Measurements from ENCODE around the gene TMEM185B. TPM values are rescaled to one million over a fixed set of nuclear protein-coding genes. Genes with fewer than 3 reads are reported as not detected.
A peak's percentile ranks its signal among the peaks of the same experiment; 100 is the strongest.

Gene TMEM185B
- total RNA-seq, 2 donors from 2014 or later: 11.9 to 22.5 TPM

DNA sequence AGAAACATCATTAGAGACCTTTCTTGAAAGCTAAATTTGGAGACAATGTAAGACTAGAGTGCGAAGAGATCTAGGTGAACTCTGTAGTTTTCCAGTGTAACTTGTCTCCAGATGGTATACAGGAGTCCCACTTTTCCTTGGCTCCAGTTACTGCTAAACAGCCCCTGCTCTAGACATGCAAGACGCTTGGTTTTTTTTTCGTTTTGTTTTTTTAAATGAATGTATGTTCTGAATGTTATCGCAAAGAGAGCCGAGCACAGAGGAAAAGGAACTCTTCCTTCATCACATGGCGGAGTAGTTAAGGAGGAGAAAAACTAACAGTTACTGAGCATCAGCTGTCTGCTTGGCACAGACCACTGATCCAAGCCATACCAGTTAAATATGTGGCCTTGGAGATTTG lies 31.9 kb upstream of the TMEM185B start:
- H3K36me3 Mint-ChIP-seq: peaks cover 20 to 58% of the 10 kb centered on the region in 2 donors

GRCh38 chr2:120254178-120254577 lies 31.0 kb upstream of the TMEM185B start:
- ATAC-seq (no peak), DNase-seq (ENCODE audit: low spot score in 2 of 2) (no peak)
- H3K9me3 Mint-ChIP-seq: peaks cover 5 to 23% of the 10 kb centered on the region in 2 donors
- H3K27ac Mint-ChIP-seq: no peak overlapping the region
- peaks cover 20 to 57% of the 10 kb centered on the region in 2 donors for H3K36me3 Mint-ChIP-seq

More for the DNA sequence above, 31.9 kb upstream of the TMEM185B start:
- no peak for ATAC-seq
- Mint-ChIP-seq H3K27ac (peak overlapping the region in 1 of 2 donors; percentile 15), H3K9me3 (peaks cover 5 to 23% of the 10 kb centered on the region in 2 donors)
- DNase-seq (ENCODE audit: low spot score in 2 of 2): no peak

- peak; percentile 36 to 60 for ATAC-seq
- peak; percentile 39 to 64 for DNase-seq (ENCODE audit: low spot score in 2 of 2)
- peak overlapping the region; percentile 81 to 91 for H3K27ac Mint-ChIP-seq
- peaks cover 14 to 51% of the 10 kb centered on the region in 2 donors for H3K36me3 Mint-ChIP-seq
- H3K9me3 Mint-ChIP-seq: peaks cover under 1 to 19% of the 10 kb centered on the region in 2 donors
Measured at GRCh38 chr2:120253021-120253882, 30.1 kb upstream of the TMEM185B start.

GRCh38 chr2:120252225-120253020 lies 29.2 kb upstream of the TMEM185B start, which contains the start of gene RALB:
TSS of gene RALB (plus strand) at chr2:120252852. CDS start at chr2:120278665, 25,813 bp downstream.
- peaks cover 0 to 15% of the 10 kb centered on the region in 2 donors for H3K9me3 Mint-ChIP-seq
- H3K36me3 Mint-ChIP-seq: peaks cover 12 to 43% of the 10 kb centered on the region in 2 donors
- ATAC-seq (peak; percentile 89 to 95), DNase-seq (ENCODE audit: low spot score in 2 of 2) (peak; percentile 98)
- H3K27ac Mint-ChIP-seq: peak within 1 kb of the TSS; percentile 81 to 92

GRCh38 chr2:120251880-120252224 lies 28.7 kb upstream of the TMEM185B start:
- Mint-ChIP-seq H3K27ac (peak overlapping the region; percentile 81 to 92), H3K36me3 (peaks cover 12 to 37% of the 10 kb centered on the region in 2 donors), H3K9me3 (peaks cover 0 to 15% of the 10 kb centered on the region in 2 donors)
- ATAC-seq (no peak), DNase-seq (ENCODE audit: low spot score in 2 of 2) (no peak)

- H3K27ac Mint-ChIP-seq: no peak overlapping the region
- H3K9me3 Mint-ChIP-seq: peaks cover 0 to 9% of the 10 kb centered on the region in 2 donors
- no peak for ATAC-seq
- peaks cover 12 to 29% of the 10 kb centered on the region in 2 donors for H3K36me3 Mint-ChIP-seq
- DNase-seq (ENCODE audit: low spot score in 2 of 2): no peak
Measured at GRCh38 chr2:120251078-120251477, 27.9 kb upstream of the TMEM185B start.

- peaks cover 12 to 25% of the 10 kb centered on the region in 2 donors for H3K36me3 Mint-ChIP-seq
- H3K9me3 Mint-ChIP-seq: peaks cover 0 to 7% of the 10 kb centered on the region in 2 donors
- no peak for ATAC-seq
- H3K27ac Mint-ChIP-seq: no peak overlapping the region
- no peak for DNase-seq (ENCODE audit: low spot score in 2 of 2)
Measured at GRCh38 chr2:120250640-120251039, 27.4 kb upstream of the TMEM185B start.

- H3K27ac Mint-ChIP-seq: no peak overlapping the region
- ATAC-seq (no peak), DNase-seq (ENCODE audit: low spot score in 2 of 2) (peak in 1 of 2 donors; percentile 35)
- H3K9me3 Mint-ChIP-seq: peaks cover 3 to 14% of the 10 kb centered on the region in 2 donors
- H3K36me3 Mint-ChIP-seq: peaks cover 5 to 11% of the 10 kb centered on the region in 2 donors
Measured at GRCh38 chr2:120247851-120248250, 24.7 kb upstream of the TMEM185B start.

DNA sequence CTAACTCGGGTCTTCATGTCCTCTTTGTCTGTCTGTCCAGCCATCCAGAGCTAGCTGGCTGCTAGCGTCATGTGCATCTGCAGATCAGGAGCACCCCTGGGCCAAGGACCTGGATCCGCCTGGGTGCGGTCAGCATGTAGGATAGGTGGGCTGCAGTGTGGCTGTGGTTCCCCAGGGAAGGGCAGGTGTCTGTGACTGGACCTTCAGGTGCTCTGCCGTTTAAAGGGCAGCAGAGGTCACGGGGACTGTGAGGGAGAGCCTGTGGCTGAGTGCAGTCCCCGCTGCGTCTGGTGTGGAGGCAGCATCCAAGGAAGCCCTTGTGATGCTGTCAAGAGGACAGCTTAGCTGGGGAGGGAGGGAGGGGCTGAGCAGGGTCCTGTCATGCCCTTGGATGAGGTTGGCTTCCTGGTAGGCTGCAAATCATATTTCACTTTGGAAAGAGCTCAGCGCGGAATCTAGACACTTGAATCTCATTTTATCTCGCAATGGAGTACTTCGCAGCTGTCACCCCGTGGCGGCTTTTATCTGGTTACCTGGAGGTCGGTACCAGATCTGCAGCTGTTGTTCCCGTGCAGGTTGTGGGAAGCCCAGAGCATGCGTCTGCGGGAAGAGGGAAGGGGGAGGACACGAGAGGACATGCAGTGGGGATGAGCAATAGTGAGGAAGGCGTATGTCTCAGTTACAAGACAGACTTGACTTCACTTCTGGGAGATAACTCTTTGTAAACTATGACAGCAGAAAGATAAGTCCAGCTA lies 23.5 kb upstream of the TMEM185B start:
- Mint-ChIP-seq H3K27ac (peak overlapping the region in 1 of 2 donors; percentile 66), H3K9me3 (peaks cover 3 to 15% of the 10 kb centered on the region in 2 donors), H3K36me3 (peaks cover 0 to 12% of the 10 kb centered on the region in 2 donors)
- DNase-seq (ENCODE audit: low spot score in 2 of 2) (peak in 1 of 2 donors; percentile 34), ATAC-seq (no peak)

DNA sequence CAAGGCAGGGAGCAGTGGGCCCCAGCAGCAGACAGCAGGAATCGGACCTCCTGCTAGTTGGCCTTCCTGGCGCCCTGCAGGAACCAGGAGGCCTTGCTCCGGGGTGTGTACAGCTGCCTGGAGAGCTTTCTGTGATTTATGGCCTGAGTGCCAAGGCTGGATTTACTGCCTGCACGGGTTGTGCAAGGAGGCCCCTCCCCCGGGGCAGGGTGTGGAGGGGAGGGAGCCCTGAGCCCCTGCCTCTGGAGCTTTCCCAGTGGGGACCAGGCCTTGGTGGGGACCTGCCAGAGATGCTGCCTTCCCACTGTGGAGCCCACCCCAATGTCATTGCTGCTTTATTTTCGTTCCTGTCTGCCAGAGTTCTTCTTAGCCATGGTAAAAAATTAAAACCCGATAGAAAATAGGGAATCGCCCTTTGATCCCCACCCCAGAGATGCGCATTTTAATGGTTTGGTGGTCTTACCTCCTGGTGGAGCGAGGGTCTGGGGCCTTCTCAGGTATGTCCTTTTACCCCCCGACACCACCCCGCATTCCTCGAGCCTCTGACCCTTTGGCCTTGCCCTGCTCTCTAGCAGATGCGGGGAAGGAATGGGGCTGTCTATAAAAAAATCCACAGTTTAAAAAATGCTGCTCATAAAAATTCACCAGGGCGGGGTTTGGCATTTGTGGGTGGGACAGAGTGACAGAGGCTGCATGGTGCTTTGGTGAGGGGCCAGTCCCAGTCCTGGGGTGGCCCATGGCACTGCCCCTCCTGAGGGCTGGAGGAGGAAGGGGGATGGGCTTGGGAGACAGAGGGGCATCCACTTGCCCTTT lies 22.5 kb upstream of the TMEM185B start:
- H3K27ac Mint-ChIP-seq: no peak overlapping the region
- H3K36me3 Mint-ChIP-seq: peaks cover 0 to 12% of the 10 kb centered on the region in 2 donors
- H3K9me3 Mint-ChIP-seq: peaks cover 3 to 15% of the 10 kb centered on the region in 2 donors
- ATAC-seq: no peak
- no peak for DNase-seq (ENCODE audit: low spot score in 2 of 2)

DNA sequence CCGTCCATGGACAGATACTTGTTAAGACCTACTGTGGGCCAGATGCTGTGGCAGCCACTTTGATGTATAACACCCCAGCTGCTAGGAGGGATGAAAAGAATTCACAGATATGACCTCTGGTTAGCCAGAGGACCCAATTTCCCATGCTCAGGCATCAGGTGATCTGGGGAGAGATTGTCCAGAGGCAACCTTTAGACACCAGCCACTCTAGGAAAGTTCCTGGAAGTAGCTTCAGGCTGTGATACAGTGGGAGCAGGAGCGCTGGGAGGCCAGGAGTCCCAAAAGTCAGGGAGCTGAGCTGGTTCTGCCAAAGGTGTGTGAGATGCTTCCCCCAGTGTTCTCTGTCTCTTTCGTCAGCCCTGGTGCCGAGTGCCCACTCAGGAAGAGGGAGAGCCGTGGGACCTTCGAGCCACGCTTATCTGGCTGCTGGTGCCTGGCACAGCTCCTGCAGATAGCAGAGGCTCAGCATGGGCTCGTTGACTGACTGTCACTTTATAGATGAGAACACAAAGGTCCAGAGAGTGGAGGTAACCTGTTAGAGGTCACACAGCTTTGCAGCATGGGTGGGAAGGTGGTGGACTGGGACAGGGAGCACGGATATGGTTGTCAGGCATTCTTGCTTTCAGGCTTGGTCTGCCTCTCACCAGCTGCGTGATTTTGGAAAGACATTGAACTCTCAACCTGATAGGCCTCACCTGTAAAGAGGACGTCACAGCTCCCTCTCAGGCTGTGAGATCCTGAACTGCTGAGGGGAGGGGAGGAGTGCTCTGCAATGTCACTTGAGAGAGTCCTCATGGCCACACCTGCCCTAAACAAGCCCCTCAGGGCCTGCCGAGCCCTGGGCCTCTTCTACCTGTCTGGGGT lies 21.7 kb upstream of the TMEM185B start:
- DNase-seq (ENCODE audit: low spot score in 2 of 2) (no peak), ATAC-seq (no peak)
- Mint-ChIP-seq H3K36me3 (peaks cover 0 to 12% of the 10 kb centered on the region in 2 donors), H3K9me3 (peaks cover 3 to 15% of the 10 kb centered on the region in 2 donors), H3K27ac (peak overlapping the region in 1 of 2 donors; percentile 72)

DNA sequence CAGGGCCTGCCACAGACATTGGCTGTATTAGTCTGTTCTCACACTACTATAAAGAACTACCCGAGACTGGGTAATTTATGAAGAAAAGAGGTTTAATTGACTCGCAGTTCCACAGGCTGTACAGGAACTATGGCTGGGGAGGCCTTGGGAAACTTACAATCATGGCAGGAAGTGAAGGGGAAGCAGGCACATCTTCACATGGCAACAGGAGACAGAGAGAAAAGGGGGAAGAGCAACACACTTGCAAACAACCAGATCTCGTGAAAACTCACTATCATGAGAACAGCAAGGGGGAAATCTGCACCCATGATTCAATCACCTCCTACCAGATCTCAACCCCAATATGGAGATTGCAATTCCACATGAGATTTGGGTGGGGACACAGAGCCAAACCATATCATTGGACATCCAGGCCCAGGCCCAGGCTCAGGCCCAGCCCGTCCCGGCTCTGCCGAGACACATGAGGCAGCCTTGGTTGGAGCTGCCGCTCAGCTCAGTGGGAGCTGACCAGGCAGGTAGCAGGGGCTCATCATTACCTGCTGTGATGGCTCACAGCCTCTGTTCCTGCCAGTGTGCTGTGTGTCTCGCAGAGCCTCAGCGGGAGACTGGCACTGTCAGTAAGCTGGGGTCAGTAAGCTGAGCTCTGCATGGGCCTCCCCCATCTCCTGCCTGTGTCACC lies 20.8 kb upstream of the TMEM185B start:
- DNase-seq (ENCODE audit: low spot score in 2 of 2) (no peak), ATAC-seq (no peak)
- Mint-ChIP-seq H3K36me3 (peaks cover 0 to 12% of the 10 kb centered on the region in 2 donors), H3K27ac (peak overlapping the region in 1 of 2 donors; percentile 24), H3K9me3 (peaks cover 3 to 15% of the 10 kb centered on the region in 2 donors)

- ATAC-seq (no peak), DNase-seq (ENCODE audit: low spot score in 2 of 2) (no peak)
- peaks cover 3 to 15% of the 10 kb centered on the region in 2 donors for H3K9me3 Mint-ChIP-seq
- no peak overlapping the region for H3K27ac Mint-ChIP-seq
- H3K36me3 Mint-ChIP-seq: peaks cover 0 to 12% of the 10 kb centered on the region in 2 donors
Measured at GRCh38 chr2:120243211-120243610, 20.0 kb upstream of the TMEM185B start.

DNA sequence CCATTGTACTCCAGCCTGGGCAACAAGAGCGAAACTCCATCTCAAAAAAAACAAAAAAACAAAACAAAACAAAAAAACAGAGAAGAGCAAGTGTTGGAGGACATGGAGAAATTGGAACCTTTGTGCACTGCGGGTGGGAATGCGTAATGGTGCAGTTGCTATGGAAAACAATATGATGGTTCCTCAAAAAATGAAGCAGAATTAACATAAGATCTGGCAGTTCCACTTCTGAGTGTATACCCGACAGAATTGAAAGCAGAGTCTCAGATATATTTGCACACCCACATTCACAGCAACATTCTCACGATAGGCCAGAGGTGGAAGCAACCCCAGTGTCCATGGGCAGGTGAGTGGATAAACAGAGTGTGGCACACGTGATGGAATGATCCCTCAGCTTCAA lies 18.5 kb upstream of the TMEM185B start:
- no peak overlapping the region for H3K27ac Mint-ChIP-seq
- DNase-seq (ENCODE audit: low spot score in 2 of 2) (no peak), ATAC-seq (no peak)

More for the DNA sequence above, 18.5 kb upstream of the TMEM185B start:
- Mint-ChIP-seq H3K9me3 (peaks cover 3 to 15% of the 10 kb centered on the region in 2 donors), H3K36me3 (peaks cover 0 to 12% of the 10 kb centered on the region in 2 donors)
